Keratinocyte (primary cell): ENCODE data around the gene CCDC33. TPM values are rescaled to one million over a fixed set of nuclear protein-coding genes. Genes with fewer than 3 reads are reported as not detected.

ENCODE experiments used
- DNase-seq: peaks from one replicate; pipeline ENCODE4 v3.0.0-alpha.2; 2011; ENCODE audit warnings: low read depth, missing footprints, low spot score
- FAIRE-seq: peaks from 2 replicates; lab custom pipeline; 2011; peaks lifted over from hg19 to GRCh38; lab: Jason Lieb, UNC
- H2AFZ ChIP-seq: 2 replicates; pipeline ENCODE4 v1.6.0; 2012; ENCODE audit warnings: low read length, control low read depth, inconsistent platforms; ENCODE audit not compliant: control insufficient read depth
- H3K27ac ChIP-seq: 2 replicates; pipeline ENCODE4 v1.5.1; 2011; ENCODE audit warnings: low read length; ENCODE audit not compliant: control insufficient read depth, insufficient read depth
- H3K27me3 ChIP-seq: 3 replicates; pipeline ENCODE4 v1.6.0; 2011; ENCODE audit warnings: low read length; ENCODE audit not compliant: control insufficient read depth, insufficient read depth; ENCODE audit errors: extremely low read depth
- H3K36me3 ChIP-seq, 2 experiments: 2 replicates in 1 of 2; 3 replicates in 1 of 2; pipeline ENCODE4 v1.5.1; 2011; ENCODE audit warnings: low read length in 2 of 2, mild to moderate bottlenecking in 1 of 2; ENCODE audit not compliant: control insufficient read depth in 2 of 2, insufficient read depth in 2 of 2; ENCODE audit errors: extremely low read depth in 1 of 2
- H3K4me1 ChIP-seq: 3 replicates; pipeline ENCODE4 v1.5.1; 2011; ENCODE audit warnings: low read length; ENCODE audit not compliant: control insufficient read depth, insufficient read depth; ENCODE audit errors: extremely low read depth
- H3K4me2 ChIP-seq: 3 replicates; pipeline ENCODE4 v1.6.0; 2011; ENCODE audit warnings: low read depth, low read length; ENCODE audit not compliant: control insufficient read depth, insufficient read depth; ENCODE audit errors: extremely low read depth
- H3K4me3 ChIP-seq, 3 experiments: fragments of 200-600 bp in 1 of 3; sonication (generic) in 1 of 3; 2 replicates in 2 of 3; 3 replicates in 1 of 3; pipeline ENCODE4 v1.5.1; 2011 to 2016; ENCODE audit warnings: low read length in 3 of 3, mild to moderate bottlenecking in 3 of 3, control low read depth in 2 of 3, inconsistent platforms in 1 of 3, low read depth in 1 of 3, mixed read lengths in 1 of 3, mixed run types in 1 of 3, moderate library complexity in 1 of 3; ENCODE audit not compliant: control insufficient read depth in 2 of 3, insufficient read depth in 2 of 3; ENCODE audit errors: extremely low read depth in 1 of 3
- H3K79me2 ChIP-seq: 2 replicates; pipeline ENCODE4 v1.6.0; 2012; ENCODE audit warnings: low read length; ENCODE audit not compliant: control insufficient read depth, insufficient read depth
- H3K9ac ChIP-seq: 3 replicates; pipeline ENCODE4 v1.6.0; 2011; ENCODE audit warnings: low read length; ENCODE audit not compliant: control insufficient read depth, insufficient read depth; ENCODE audit errors: extremely low read depth
- H3K9me1 ChIP-seq: 3 replicates; pipeline ENCODE4 v1.6.0; 2011; ENCODE audit warnings: low read length; ENCODE audit not compliant: control insufficient read depth, insufficient read depth; ENCODE audit errors: extremely low read depth
- H3K9me3 ChIP-seq: 2 replicates; pipeline ENCODE4 v1.5.1; 2012; ENCODE audit warnings: low read depth, low read length; ENCODE audit not compliant: control insufficient read depth
- H4K20me1 ChIP-seq: 3 replicates; pipeline ENCODE4 v1.6.0; 2011; ENCODE audit warnings: low read length; ENCODE audit not compliant: control insufficient read depth, insufficient read depth; ENCODE audit errors: extremely low read depth
- EZH2 ChIP-seq: IDR thresholded peaks from one replicate; pipeline ENCODE4 v1.6.1; 2012; ENCODE audit warnings: inconsistent platforms, mild to moderate bottlenecking, low read length, moderate library complexity
- dilution Hi-C: fragments of 300-500 bp; cut with MboI; formaldehyde crosslinking; loops from one replicate; pipeline ENCODE4 v1.7.0; 2020; ENCODE audit warnings: low sequenced_read_pairs; ENCODE audit not compliant: extremely low pct_ligation_motif_present
- polyA plus RNA-seq, 5 experiments: library from polyadenylated mRNA; depleted of rRNA in 3 of 5; stranded (reverse) in 3 of 5; stranded (forward) in 1 of 5; unstranded in 1 of 5; fragments of >200 nt; gene quantifications; 1 replicate in 1 of 5; 2 replicates in 3 of 5; 3 replicates in 1 of 5; pipeline versions ENCODE4 v1.2.1 to v1.2.3, GENCODE V29; 2011 to 2012; ENCODE audit warnings: missing spikeins in 2 of 5, low read depth in 1 of 5, low replicate concordance in 1 of 5
- TF ChIP-seq, protein P1 (sequence below), 3 experiments: IDR thresholded peaks in 1 of 3; conservative IDR thresholded peaks in 1 of 3; optimal IDR thresholded peaks in 1 of 3; 2 replicates in 2 of 3; 3 replicates in 1 of 3; pipeline versions ENCODE3 to v1.5.1; 2011; ENCODE audit warnings: low read length in 3 of 3, mild to moderate bottlenecking in 3 of 3, moderate library complexity in 2 of 3, control low read depth in 1 of 3, inconsistent platforms in 1 of 3; ENCODE audit not compliant: insufficient read depth in 2 of 3; ENCODE audit errors: extremely low read depth in 1 of 3

The CCDC33 gene
- polyA plus RNA-seq, 1 donor (not counting 4 experiments of a cell fraction or from before 2014, with no cell fraction given): not detected

DNA sequence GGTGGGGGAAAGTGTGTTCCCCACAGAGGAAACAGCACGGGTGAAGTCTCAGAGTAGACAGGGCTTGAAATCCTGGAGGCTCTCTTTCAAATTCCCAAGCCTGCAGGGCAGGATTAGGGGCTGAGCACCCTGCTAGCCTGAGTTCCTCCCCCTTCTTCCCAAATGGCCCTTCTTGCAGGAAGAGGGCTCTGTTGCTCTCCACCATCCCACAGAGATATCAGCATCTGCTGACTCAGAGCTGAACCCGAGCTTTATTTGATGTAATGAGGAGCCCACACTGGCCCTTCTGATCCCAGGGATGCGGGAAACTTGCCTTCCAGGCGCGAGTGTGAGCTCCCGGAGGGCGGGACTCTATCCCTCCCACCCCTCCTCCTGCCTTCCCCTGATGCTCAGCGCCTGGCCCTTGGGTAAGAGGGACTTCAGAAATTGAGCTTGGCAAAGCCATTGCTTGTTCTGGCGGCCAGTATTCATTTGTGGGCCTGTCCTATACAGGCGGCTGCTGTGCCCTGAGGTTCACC lies 32.2 kb upstream of the CCDC33 start:
- DNase-seq: no peak
- peaks cover 35% of the 10 kb centered on the region for H3K4me1 ChIP-seq

DNA sequence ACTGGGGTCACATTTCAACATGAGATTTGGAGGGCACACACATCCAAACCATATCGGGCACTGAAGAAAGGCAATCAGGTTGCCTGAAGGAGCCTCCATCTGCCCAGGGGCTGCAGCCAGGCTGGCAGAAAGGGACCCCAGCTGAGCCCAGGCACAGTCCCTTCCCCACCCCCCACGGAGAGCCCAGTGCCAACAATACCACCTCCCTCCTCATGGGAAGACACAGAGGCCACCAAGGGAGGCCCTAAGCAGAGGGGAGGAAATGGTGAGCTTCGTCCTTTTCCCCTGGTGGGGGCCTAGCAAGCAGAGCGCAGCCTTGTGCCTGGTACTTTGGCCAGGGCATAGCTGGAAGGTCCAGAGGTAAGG lies 30.6 kb upstream of the CCDC33 start:
- Histone ChIP-seq H3K27me3 (peaks cover 35% of the 10 kb centered on the region), H3K79me2 (no peaks in the 10 kb centered on the region), H3K4me2 (no peak overlapping the region), H3K9ac (no peak overlapping the region), H3K9me3 (no peaks in the 10 kb centered on the region), H3K4me1 (peaks cover 30% of the 10 kb centered on the region), H2AFZ (no peak overlapping the region), H3K36me3 (no peaks in the 10 kb centered on the region), H3K4me3 (no peak overlapping the region), H3K9me1 (peaks cover 2% of the 10 kb centered on the region), H3K27ac (no peak overlapping the region), H4K20me1 (no peaks in the 10 kb centered on the region)
- no peak for FAIRE-seq
- TF ChIP-seq, protein P1, sequence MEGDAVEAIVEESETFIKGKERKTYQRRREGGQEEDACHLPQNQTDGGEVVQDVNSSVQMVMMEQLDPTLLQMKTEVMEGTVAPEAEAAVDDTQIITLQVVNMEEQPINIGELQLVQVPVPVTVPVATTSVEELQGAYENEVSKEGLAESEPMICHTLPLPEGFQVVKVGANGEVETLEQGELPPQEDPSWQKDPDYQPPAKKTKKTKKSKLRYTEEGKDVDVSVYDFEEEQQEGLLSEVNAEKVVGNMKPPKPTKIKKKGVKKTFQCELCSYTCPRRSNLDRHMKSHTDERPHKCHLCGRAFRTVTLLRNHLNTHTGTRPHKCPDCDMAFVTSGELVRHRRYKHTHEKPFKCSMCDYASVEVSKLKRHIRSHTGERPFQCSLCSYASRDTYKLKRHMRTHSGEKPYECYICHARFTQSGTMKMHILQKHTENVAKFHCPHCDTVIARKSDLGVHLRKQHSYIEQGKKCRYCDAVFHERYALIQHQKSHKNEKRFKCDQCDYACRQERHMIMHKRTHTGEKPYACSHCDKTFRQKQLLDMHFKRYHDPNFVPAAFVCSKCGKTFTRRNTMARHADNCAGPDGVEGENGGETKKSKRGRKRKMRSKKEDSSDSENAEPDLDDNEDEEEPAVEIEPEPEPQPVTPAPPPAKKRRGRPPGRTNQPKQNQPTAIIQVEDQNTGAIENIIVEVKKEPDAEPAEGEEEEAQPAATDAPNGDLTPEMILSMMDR (optimal IDR thresholded peaks at IDR 0.05 in 1 of 3, IDR thresholded peaks at IDR 0.05 in 1 of 3, conservative IDR thresholded peaks at IDR 0.05 in 1 of 3; ENCODE audit: extremely low read depth in 1 of 3, insufficient read depth in 2 of 3, low read length in 3 of 3): no peak
- no peak for TF ChIP-seq EZH2
- no peak for DNase-seq
- dilution Hi-C loops: no loop called here

More for the DNA sequence above, 32.2 kb upstream of the CCDC33 start:
- no peak for FAIRE-seq
- no peak overlapping the region for H3K9ac ChIP-seq
- H2AFZ ChIP-seq: no peak overlapping the region
- peaks cover 27% of the 10 kb centered on the region for H3K27me3 ChIP-seq
- no peaks in the 10 kb centered on the region for H3K36me3 ChIP-seq
- peaks cover 2% of the 10 kb centered on the region for H3K9me1 ChIP-seq
- no peaks in the 10 kb centered on the region for H3K9me3 ChIP-seq
- dilution Hi-C loops: no loop called here
- H3K79me2 ChIP-seq: no peaks in the 10 kb centered on the region
- no peaks in the 10 kb centered on the region for H4K20me1 ChIP-seq
- H3K4me3 ChIP-seq: no peak overlapping the region
- no peak overlapping the region for H3K27ac ChIP-seq
- TF ChIP-seq EZH2: no peak
- TF ChIP-seq, protein P1 (optimal IDR thresholded peaks at IDR 0.05 in 1 of 3, IDR thresholded peaks at IDR 0.05 in 1 of 3, conservative IDR thresholded peaks at IDR 0.05 in 1 of 3; ENCODE audit: extremely low read depth in 1 of 3, insufficient read depth in 2 of 3, low read length in 3 of 3): no peak
- H3K4me2 ChIP-seq: no peak overlapping the region
